Panc1 (cell line): ENCODE data around the gene STMN1. TPM values are rescaled to one million over a fixed set of nuclear protein-coding genes. Genes with fewer than 3 reads are reported as not detected.

Source experiments
- ATAC-seq: fragments of 200-7000 bp; cut with Tn5 transposase; 2 replicates; pipeline ENCODE4 v1.9.1; 2020; ENCODE audit warnings: mild to moderate bottlenecking, moderate library complexity
- BruUV-seq: library from RNA; stranded (reverse); fragments of 400-500 nt; replicated peaks from 2 replicates; lab custom pipeline; 2021; lab: Mats Ljungman, UMichigan
- CTCF ChIA-PET: fragments of 300-600 bp; sonication (Branson Sonifier 250); formaldehyde crosslinking; loops from one replicate; lab custom pipeline; 2022; ENCODE audit warnings: antibody characterized with exemption; lab: Charles Lee
- POLR2A ChIA-PET: fragments of 300-600 bp; sonication (Branson Sonifier 250); formaldehyde crosslinking; loops from one replicate; lab custom pipeline; 2022; ENCODE audit warnings: antibody characterized with exemption; lab: Charles Lee
- DNase-seq: peaks from one replicate; pipeline ENCODE4 v3.0.0-alpha.2; 2010; ENCODE audit warnings: low read depth, low spot score
- H3K27ac ChIP-seq: 2 replicates; pipeline ENCODE4 v1.5.1; 2011; ENCODE audit warnings: mild to moderate bottlenecking, low read length, inconsistent platforms
- H3K27me3 ChIP-seq: fragments of 200-500 bp; sonication (Bioruptor generic); 2 replicates; pipeline ENCODE4 v1.6.0; 2014; ENCODE audit warnings: low read length, inconsistent platforms; ENCODE audit not compliant: control insufficient read depth, insufficient read depth
- H3K36me3 ChIP-seq: fragments of 200-500 bp; sonication (Bioruptor generic); 2 replicates; pipeline ENCODE4 v1.5.1; 2014; ENCODE audit warnings: inconsistent platforms, mild to moderate bottlenecking, low read length, moderate library complexity; ENCODE audit not compliant: control insufficient read depth, insufficient read depth
- H3K4me1 ChIP-seq: 2 replicates; pipeline ENCODE4 v1.5.1; 2011; ENCODE audit warnings: inconsistent platforms, mild to moderate bottlenecking, low read length, moderate library complexity; ENCODE audit not compliant: control insufficient read depth, insufficient read depth
- H3K4me3 ChIP-seq, 2 experiments: 2 replicates each; pipeline ENCODE4 v1.5.1; 2011 to 2012; ENCODE audit warnings: low read depth in 2 of 2, low read length in 2 of 2, mild to moderate bottlenecking in 2 of 2, inconsistent platforms in 1 of 2, moderate library complexity in 1 of 2
- H3K9me3 ChIP-seq: fragments of 200-500 bp; sonication (Bioruptor generic); 2 replicates; pipeline ENCODE4 v1.5.1; 2014; ENCODE audit warnings: low read depth, mild to moderate bottlenecking, inconsistent platforms, low read length, moderate library complexity; ENCODE audit not compliant: control insufficient read depth, insufficient read depth
- POLR2AphosphoS5 ChIP-seq: IDR thresholded peaks from 2 replicates; pipeline ENCODE4 v1.6.1; 2012; ENCODE audit warnings: mild to moderate bottlenecking, low read depth, low read length, moderate library complexity
- SIN3A ChIP-seq: IDR thresholded peaks from 2 replicates; pipeline ENCODE4 v1.6.1; 2012; ENCODE audit warnings: low read depth, mild to moderate bottlenecking, low read length, moderate library complexity, borderline replicate concordance; ENCODE audit not compliant: insufficient read depth
- TCF7L2 ChIP-seq: IDR thresholded peaks from 2 replicates; pipeline ENCODE4 v1.6.1; 2011; ENCODE audit warnings: mild to moderate bottlenecking, low read depth, low read length, inconsistent platforms
- in situ Hi-C: cut with HindIII; loops from 2 replicates; pipeline ENCODE4 v1.10.0; 2016; ENCODE audit warnings: low sequenced_read_pairs, low pct_unique_long_range_greater_than_20kb
- intact Hi-C: fragments of 100-400 bp; cut with micrococcal nuclease; formaldehyde crosslinking; loops from one replicate; pipeline ENCODE4 v1.10.0; 2022; ENCODE audit not compliant: unreplicated experiment
- total RNA-seq: library from RNA; stranded (reverse); gene quantifications from one replicate; pipeline ENCODE4 v1.2.1, GENCODE V29; 2021; ENCODE audit not compliant: unreplicated experiment
- TF ChIP-seq, protein P1 (sequence below): fragments of 450-650 bp; IDR thresholded peaks from 2 replicates; pipeline ENCODE4 v1.5.1; 2017; ENCODE audit warnings: mild to moderate bottlenecking
- TF ChIP-seq, protein P2 (sequence below), 2 experiments: IDR thresholded peaks; 2 replicates each; pipeline ENCODE4 v1.6.1; 2011 to 2012; ENCODE audit warnings: low read depth in 2 of 2, control low read depth in 1 of 2, low read length in 1 of 2, mild to moderate bottlenecking in 1 of 2, moderate library complexity in 1 of 2; ENCODE audit not compliant: insufficient read depth in 1 of 2

STMN1 gene
- total RNA-seq, 1 experiment from 2014 or later = 316 TPM

DNA sequence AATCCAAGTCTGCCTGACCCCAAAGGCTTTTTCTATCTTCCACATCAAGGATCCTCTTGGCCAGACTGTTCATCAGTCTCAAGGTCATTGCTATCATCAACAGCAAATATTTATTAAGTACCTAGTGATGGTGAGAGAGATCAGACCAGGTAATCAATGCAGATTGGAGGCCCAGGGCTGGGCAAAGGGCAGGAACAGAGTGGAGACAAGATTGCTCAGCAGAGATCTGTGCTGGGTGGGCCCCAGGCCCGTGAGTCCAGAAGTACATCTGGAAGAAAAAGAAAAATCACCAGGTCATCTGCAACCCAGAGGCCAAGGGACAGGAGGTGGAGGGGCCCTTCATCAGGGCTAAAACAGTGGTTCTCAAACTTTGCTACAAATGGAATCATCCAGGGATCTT, 20.6 kb downstream of the STMN1 start:
- Histone ChIP-seq H3K4me3 (no peak overlapping the region), H3K27me3 (no peaks in the 10 kb centered on the region), H3K27ac (peak overlapping the region; percentile 6; the same call in 1 of the 2 replicates), H3K36me3 (no peaks in the 10 kb centered on the region), H3K9me3 (no peaks in the 10 kb centered on the region), H3K4me1 (peaks cover 18% of the 10 kb centered on the region)
- no TSS peak for BruUV-seq
- intact Hi-C loops (no loop called here), in situ Hi-C loops (no loop called here)
- ChIA-PET POLR2A (no interaction called here), CTCF (no interaction called here)
- TF ChIP-seq, protein P1, sequence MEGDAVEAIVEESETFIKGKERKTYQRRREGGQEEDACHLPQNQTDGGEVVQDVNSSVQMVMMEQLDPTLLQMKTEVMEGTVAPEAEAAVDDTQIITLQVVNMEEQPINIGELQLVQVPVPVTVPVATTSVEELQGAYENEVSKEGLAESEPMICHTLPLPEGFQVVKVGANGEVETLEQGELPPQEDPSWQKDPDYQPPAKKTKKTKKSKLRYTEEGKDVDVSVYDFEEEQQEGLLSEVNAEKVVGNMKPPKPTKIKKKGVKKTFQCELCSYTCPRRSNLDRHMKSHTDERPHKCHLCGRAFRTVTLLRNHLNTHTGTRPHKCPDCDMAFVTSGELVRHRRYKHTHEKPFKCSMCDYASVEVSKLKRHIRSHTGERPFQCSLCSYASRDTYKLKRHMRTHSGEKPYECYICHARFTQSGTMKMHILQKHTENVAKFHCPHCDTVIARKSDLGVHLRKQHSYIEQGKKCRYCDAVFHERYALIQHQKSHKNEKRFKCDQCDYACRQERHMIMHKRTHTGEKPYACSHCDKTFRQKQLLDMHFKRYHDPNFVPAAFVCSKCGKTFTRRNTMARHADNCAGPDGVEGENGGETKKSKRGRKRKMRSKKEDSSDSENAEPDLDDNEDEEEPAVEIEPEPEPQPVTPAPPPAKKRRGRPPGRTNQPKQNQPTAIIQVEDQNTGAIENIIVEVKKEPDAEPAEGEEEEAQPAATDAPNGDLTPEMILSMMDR = no peak
- TF ChIP-seq, protein P2, sequence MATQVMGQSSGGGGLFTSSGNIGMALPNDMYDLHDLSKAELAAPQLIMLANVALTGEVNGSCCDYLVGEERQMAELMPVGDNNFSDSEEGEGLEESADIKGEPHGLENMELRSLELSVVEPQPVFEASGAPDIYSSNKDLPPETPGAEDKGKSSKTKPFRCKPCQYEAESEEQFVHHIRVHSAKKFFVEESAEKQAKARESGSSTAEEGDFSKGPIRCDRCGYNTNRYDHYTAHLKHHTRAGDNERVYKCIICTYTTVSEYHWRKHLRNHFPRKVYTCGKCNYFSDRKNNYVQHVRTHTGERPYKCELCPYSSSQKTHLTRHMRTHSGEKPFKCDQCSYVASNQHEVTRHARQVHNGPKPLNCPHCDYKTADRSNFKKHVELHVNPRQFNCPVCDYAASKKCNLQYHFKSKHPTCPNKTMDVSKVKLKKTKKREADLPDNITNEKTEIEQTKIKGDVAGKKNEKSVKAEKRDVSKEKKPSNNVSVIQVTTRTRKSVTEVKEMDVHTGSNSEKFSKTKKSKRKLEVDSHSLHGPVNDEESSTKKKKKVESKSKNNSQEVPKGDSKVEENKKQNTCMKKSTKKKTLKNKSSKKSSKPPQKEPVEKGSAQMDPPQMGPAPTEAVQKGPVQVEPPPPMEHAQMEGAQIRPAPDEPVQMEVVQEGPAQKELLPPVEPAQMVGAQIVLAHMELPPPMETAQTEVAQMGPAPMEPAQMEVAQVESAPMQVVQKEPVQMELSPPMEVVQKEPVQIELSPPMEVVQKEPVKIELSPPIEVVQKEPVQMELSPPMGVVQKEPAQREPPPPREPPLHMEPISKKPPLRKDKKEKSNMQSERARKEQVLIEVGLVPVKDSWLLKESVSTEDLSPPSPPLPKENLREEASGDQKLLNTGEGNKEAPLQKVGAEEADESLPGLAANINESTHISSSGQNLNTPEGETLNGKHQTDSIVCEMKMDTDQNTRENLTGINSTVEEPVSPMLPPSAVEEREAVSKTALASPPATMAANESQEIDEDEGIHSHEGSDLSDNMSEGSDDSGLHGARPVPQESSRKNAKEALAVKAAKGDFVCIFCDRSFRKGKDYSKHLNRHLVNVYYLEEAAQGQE (IDR thresholded peaks at IDR 0.05; ENCODE audit: insufficient read depth in 1 of 2, low read depth in 2 of 2, low read length in 1 of 2) = no peak
- no peak for TF ChIP-seq TCF7L2
- no peak for TF ChIP-seq SIN3A
- no peak for TF ChIP-seq POLR2AphosphoS5
- DNase-seq (no peak), ATAC-seq (no peak)

DNA sequence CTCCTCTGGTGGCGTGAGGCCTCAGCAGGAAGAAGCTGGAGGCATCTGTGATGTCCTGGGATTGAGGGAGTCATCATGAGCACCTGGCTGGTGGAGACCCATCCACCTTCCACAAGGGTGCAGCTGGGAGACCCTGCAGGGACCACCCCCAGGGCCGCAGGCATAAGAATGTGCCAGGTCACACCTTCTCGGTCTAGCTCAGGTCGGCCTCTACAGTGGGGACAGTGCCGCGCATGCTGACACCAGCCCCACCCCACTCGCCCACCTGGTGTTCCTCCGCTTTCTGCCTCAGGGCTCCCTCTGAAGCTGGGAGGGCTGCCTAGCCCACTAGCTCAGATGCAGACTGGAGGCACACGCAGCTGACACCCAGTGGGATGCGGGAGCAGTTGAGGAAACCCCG, 25.0 kb downstream of the STMN1 start:
- H3K27me3 ChIP-seq = no peaks in the 10 kb centered on the region
- DNase-seq = no peak
- H3K4me3 ChIP-seq = no peak overlapping the region
- TF ChIP-seq POLR2AphosphoS5 = no peak
- TF ChIP-seq, protein P2 (IDR thresholded peaks at IDR 0.05; ENCODE audit: insufficient read depth in 1 of 2, low read depth in 2 of 2, low read length in 1 of 2) = no peak
- no peak for TF ChIP-seq SIN3A
- TF ChIP-seq, protein P1 = no peak
- no peak for TF ChIP-seq TCF7L2
- H3K36me3 ChIP-seq = no peaks in the 10 kb centered on the region
- no peak for ATAC-seq
- H3K27ac ChIP-seq = no peak overlapping the region; the same call in 1 of the 2 replicates
- H3K9me3 ChIP-seq = no peaks in the 10 kb centered on the region
- intact Hi-C loops (no loop called here), in situ Hi-C loops (no loop called here)
- ChIA-PET POLR2A (no interaction called here), CTCF (no interaction called here)
- H3K4me1 ChIP-seq = peaks cover 10% of the 10 kb centered on the region
- BruUV-seq = no TSS peak
